Pancreas (tissue), 10 donors: Measurements from ENCODE around the gene PHKB. TPM values are rescaled to one million over a fixed set of nuclear protein-coding genes. Genes with fewer than 3 reads are reported as not detected.

Source experiments
- ATAC-seq, 4 donors: fragments of 200-7000 bp; cut with Tn5 transposase; one replicate each; pipeline versions ENCODE4 v1.8.0 to v1.9.1; 2020; ENCODE audit warnings: mild to moderate bottlenecking in 4 of 4, moderate library complexity in 4 of 4
- DNase-seq, 6 donors: peaks; one replicate each; pipeline ENCODE4 v3.0.0-alpha.2; 2020
- FAIRE-seq: peaks from 2 replicates; lab custom pipeline; 2012; peaks lifted over from hg19 to GRCh38; lab: Jason Lieb, UNC
- H3K27ac ChIP-seq, 4 donors: fragments of 200-600 bp; sonication (generic); 1 replicate in 3 of 4; 2 replicates in 1 of 4; pipeline versions ENCODE4 v1.5.0 to v1.8.0; 2020
- H3K27me3 ChIP-seq, 4 donors: fragments of 200-600 bp; one replicate each; pipeline ENCODE4 v1.8.0; 2021
- H3K36me3 ChIP-seq, 3 donors: fragments of 200-600 bp; sonication (generic) in 1 of 3; one replicate each; pipeline versions ENCODE4 v1.5.0 to v1.8.0; 2020 to 2021
- H3K4me1 ChIP-seq, 3 donors: fragments of 200-600 bp; one replicate each; pipeline ENCODE4 v1.8.0; 2021
- H3K4me3 ChIP-seq, 4 donors: fragments of 200-600 bp; sonication (generic) in 2 of 4; one replicate each; pipeline versions ENCODE4 v1.5.0 to v1.8.0; 2020 to 2021
- H3K9me3 ChIP-seq, 4 donors: fragments of 200-600 bp; one replicate each; pipeline ENCODE4 v1.8.0; 2021
- WGBS, 2 donors: extraction: QIAGEN DNeasy Blood & Tissue Kit; methylation state at CpG; one replicate each; pipeline ENCODE4 v1.1.7; 2013; 5-methylcytosine and 5-hydroxymethylcytosine counted together
- intact Hi-C, 3 donors: fragments of 100-400 bp; cut with DNase I; formaldehyde crosslinking; loops; one replicate each; pipeline versions ENCODE4 v1.11.1 to v1.14.2; 2022
- polyA plus RNA-seq, 2 donors: library from polyadenylated mRNA; stranded (reverse); fragments of 200-250 nt; gene quantifications; one replicate each; pipeline ENCODE4 v1.2.3, GENCODE V29; 2013
- total RNA-seq, 6 donors: library from RNA; stranded (reverse); fragmentation: NEBNext Ultra II Directional in 4 of 6; extraction: Animal tissue kit (Norgen Biotek cat#: 25700) in 4 of 6; gene quantifications; one replicate each; pipeline versions ENCODE4 v1.2.1 to v1.2.4, GENCODE V29; 2021 to 2023
- TF ChIP-seq, protein P1 (sequence below), 4 donors: fragments of 200-600 bp; sonication (generic) in 3 of 4; IDR thresholded peaks; one replicate each; pipeline versions ENCODE4 v1.5.0 to v1.8.0; 2021; ENCODE audit warnings: antibody characterized with exemption in 4 of 4
- donor health status: healthy with polysubstance abuse.
- donor health status: DM: no; HTN: no; CAD: no; lungs with moderate emphysema.
- donor health status: DM: no; HTN: no; CAD: no.
- donor health status: control.
- donor health status: control.
- donor health status: Bipolar disorder and iron deficiency.
- donor health status: DM: yes; HTN: yes; CAD: no.
- donor health status: DM: no; HTN: no; CAD: no.
- donor health status: DM: no; HTN: no; CAD: no.
- donor health status: DM: yes; HTN: yes; CAD: no.

PHKB gene
- total and polyA plus RNA-seq, 8 donors, result 13.3 to 46.4 (median 27.2) TPM

DNA sequence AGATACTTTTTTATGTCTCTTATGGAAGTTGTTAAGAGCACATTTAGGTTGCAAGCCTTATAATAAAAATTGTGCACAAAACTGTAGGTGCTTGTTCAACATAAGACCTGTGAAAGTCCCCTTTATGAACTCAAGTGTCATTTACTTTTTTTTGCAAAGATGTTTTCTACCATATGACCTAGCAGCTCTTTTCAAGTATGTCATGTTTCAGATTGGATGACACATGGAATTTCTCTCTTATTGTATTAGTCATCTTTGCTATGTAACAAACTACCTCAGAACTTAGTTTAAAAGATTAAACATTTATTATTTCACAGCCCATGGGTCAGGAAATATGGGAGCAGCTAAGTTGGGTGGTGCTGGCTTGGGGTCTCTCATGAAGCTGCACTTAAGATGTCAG, 57.9 kb downstream of the PHKB start:
- H3K4me3 ChIP-seq, result no peak overlapping the region
- ATAC-seq, result no peak
- H3K36me3 ChIP-seq, result peaks cover 0 to 21% (median 7%) of the 10 kb centered on the region in 3 donors
- no peak overlapping the region for H3K27ac ChIP-seq
- TF ChIP-seq, protein P1, sequence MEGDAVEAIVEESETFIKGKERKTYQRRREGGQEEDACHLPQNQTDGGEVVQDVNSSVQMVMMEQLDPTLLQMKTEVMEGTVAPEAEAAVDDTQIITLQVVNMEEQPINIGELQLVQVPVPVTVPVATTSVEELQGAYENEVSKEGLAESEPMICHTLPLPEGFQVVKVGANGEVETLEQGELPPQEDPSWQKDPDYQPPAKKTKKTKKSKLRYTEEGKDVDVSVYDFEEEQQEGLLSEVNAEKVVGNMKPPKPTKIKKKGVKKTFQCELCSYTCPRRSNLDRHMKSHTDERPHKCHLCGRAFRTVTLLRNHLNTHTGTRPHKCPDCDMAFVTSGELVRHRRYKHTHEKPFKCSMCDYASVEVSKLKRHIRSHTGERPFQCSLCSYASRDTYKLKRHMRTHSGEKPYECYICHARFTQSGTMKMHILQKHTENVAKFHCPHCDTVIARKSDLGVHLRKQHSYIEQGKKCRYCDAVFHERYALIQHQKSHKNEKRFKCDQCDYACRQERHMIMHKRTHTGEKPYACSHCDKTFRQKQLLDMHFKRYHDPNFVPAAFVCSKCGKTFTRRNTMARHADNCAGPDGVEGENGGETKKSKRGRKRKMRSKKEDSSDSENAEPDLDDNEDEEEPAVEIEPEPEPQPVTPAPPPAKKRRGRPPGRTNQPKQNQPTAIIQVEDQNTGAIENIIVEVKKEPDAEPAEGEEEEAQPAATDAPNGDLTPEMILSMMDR (IDR thresholded peaks at IDR 0.05), result no peak
- H3K27me3 ChIP-seq, result no peaks in the 10 kb centered on the region
- no peaks in the 10 kb centered on the region for H3K9me3 ChIP-seq
- DNase-seq, result no peak
- FAIRE-seq, result no peak
- peaks cover 0 to 10% (median 0%) of the 10 kb centered on the region in 3 donors for H3K4me1 ChIP-seq
- intact Hi-C loops, result no loop called here

DNA sequence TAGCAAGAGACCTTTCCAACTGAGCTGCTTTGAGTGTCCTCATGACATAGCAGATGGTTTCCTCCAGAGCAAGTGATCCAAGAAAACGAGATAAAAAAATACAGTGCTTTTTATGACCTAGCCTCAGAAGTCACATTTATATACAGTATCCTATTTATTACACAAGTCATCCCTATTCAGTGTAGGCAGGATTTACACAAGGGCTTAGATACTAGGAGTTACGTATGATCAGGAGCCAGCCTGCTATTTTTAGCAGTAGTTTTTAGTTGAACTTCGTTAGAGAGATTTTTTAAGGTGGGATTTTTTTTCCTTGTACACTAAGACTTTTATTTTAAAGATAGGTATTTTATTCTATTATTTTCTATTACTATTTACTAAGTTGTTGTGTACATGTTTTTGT, 58.4 kb downstream of the PHKB start:
- Histone ChIP-seq H3K4me3 (no peak overlapping the region), H3K36me3 (peaks cover 0 to 19% (median 7%) of the 10 kb centered on the region in 3 donors), H3K27me3 (no peaks in the 10 kb centered on the region), H3K4me1 (peaks cover 0 to 10% (median 0%) of the 10 kb centered on the region in 3 donors), H3K27ac (no peak overlapping the region), H3K9me3 (no peaks in the 10 kb centered on the region)
- no peak for ATAC-seq
- TF ChIP-seq, protein P1 (IDR thresholded peaks at IDR 0.05), result no peak
- 73 to 80% methylated on average over 3 of the region's 3 CpGs for WGBS, 2 donors
- no peak for DNase-seq
- intact Hi-C loops, result no loop called here
- FAIRE-seq, result peak; percentile 41

DNA sequence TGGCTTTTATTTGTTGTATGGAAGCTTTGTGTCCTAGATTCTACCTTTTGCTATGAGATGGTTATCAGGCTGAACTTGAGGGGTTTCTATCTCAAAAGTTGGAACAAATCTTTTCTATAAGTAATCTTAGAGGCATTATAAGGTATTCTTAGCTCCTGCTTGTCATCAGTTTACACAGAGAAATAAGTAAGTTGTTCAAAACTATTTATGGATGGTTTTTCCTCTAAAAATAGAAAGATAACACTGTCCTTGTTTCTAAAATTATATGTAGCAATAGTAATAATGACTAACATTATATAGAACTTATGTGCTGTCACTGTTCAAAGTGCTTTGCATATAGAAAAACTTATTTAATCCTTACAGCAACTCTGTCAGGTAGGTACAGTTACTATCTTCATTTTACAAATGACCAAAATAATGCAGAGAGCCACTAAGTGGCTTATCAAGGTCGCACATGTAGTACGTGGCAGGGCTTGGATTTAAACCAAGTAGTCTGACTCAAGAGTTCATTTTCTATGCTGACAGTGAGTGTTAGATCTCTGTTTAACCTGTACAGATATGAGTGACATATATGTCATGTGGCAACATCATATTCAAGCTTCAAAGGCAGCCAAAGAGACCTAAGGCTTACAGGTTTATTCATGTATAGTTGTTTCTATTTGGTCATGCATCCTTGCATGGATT, 59.0 kb downstream of the PHKB start:
- H3K4me3 ChIP-seq, result no peak overlapping the region
- ATAC-seq, result peak in 2 of 4 donors; percentile 33 to 37
- no peak for DNase-seq
- H3K27me3 ChIP-seq, result no peaks in the 10 kb centered on the region
- intact Hi-C loops, result no loop called here
- TF ChIP-seq, protein P1 (IDR thresholded peaks at IDR 0.05), result no peak
- 22 to 24% methylated on average over 2 of the region's 2 CpGs for WGBS, 2 donors
- peaks cover 0 to 16% (median 7%) of the 10 kb centered on the region in 3 donors for H3K36me3 ChIP-seq
- no peaks in the 10 kb centered on the region for H3K9me3 ChIP-seq
- no peak overlapping the region for H3K27ac ChIP-seq
- FAIRE-seq, result no peak
- peaks cover 0 to 10% (median 0%) of the 10 kb centered on the region in 3 donors for H3K4me1 ChIP-seq

DNA sequence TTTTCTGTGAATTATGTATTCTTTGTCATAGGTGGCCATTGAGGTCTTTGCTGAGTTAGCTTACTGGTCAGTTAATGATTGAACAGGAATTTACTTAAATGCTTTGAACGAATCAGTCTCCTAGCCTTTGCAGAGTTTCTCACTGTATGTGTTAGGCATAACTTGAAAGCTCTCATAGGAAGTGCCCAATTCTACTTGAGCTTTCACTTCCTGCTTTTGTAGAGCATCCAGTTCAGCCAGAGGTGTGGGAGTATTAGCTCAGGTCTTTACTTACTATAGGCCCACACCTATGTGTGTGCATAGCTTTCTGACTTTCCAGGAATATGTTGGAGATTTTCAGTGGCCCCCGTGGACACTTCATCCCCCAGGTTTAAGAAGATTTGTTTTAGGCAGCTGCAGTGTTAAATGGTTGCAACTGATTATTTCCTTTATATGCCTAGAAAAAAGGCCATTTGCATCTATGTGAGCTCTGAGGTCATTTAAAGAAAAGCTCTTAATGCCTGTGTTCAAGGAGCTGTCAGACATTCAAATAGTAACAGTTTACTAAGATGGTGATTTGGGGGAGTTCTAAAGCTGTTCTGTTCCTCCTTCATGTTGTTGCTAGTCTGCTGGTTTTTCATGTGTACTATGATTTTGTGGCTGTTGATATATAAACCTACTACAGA, 62.3 kb downstream of the PHKB start:
- no peaks in the 10 kb centered on the region for H3K36me3 ChIP-seq
- TF ChIP-seq, protein P1 (IDR thresholded peaks at IDR 0.05), result no peak
- no peak for DNase-seq

DNA sequence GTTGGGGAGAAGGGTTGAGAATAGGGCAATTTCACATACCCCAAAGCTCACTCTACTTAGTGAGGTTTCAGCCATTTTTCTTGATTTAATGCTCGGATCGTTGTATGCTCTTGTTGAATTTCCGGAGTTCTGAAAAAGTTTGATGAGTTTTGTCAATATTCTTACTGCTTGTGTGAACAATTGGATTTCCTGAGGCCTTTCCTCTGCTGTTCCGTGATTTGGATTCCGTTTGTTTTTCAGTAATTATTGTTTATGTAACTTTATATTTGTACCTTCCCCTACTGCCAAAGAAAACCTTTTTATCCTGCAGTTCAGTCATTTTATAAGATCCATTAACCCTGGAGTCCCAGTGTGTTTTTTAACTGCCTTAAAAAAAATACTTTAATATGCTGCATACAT, 62.9 kb downstream of the PHKB start:
- DNase-seq, result no peak
- no peak for ATAC-seq
- no peaks in the 10 kb centered on the region for H3K36me3 ChIP-seq
- no peaks in the 10 kb centered on the region for H3K27me3 ChIP-seq
- FAIRE-seq, result no peak
- H3K27ac ChIP-seq, result no peak overlapping the region
- intact Hi-C loops, result no loop called here
- no peaks in the 10 kb centered on the region for H3K9me3 ChIP-seq
- TF ChIP-seq, protein P1 (IDR thresholded peaks at IDR 0.05), result no peak
- H3K4me1 ChIP-seq, result peaks cover 0 to 10% (median 0%) of the 10 kb centered on the region in 3 donors
- H3K4me3 ChIP-seq, result no peak overlapping the region
- WGBS, 2 donors, result 80 to 85% methylated on average over 5 of the region's 5 CpGs

More for the DNA sequence above, 62.3 kb downstream of the PHKB start:
- ATAC-seq (peak in 3 of 4 donors; percentile 47 to 70 (median 57)), FAIRE-seq (no peak)
- intact Hi-C loops, result no loop called here
- H3K27me3 ChIP-seq, result no peaks in the 10 kb centered on the region
- H3K4me3 ChIP-seq, result no peak overlapping the region
- WGBS, 2 donors, result 55 to 56% methylated on average over 2 of the region's 2 CpGs
- H3K4me1 ChIP-seq, result peaks cover 0 to 10% (median 0%) of the 10 kb centered on the region in 3 donors
- no peak overlapping the region for H3K27ac ChIP-seq
- H3K9me3 ChIP-seq, result no peaks in the 10 kb centered on the region
